ENCODE data around the gene ISLR. TPM values are rescaled to one million over a fixed set of nuclear protein-coding genes. Genes with fewer than 3 reads are reported as not detected.
"Not testable (repeated sequence)": the region's sequence is repeated elsewhere in the genome, so short reads cannot be mapped to it uniquely, and the experiment has no call there.

The ISLR gene
- total RNA-seq, 2 donors from 2014 or later: 4.8 to 10.2 TPM

DNA sequence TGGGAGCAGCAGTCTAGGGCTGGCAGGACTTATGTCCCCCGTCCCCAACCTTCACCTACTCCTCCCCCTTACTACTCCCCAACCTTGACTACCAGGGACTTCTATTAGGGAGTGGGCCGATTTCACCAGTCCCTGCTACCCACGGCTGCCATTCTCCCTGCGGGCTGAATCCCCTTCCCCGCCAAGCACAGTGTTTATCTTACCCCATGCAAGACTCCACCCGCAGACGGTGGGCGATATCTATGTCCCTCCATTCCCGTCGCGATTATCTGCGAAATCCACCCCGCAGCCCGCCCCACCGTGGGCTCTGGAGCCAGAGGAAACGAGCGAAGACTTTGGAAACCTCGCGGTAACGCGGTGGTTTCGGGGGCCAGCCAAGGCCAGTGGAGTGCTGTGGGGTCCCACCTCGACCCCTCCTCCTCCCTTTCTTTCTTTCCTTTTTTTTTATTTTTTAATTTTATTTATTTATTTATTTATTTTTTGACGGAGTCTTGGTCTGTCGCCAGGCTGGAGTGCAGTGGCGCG lies 38.4 kb upstream of the ISLR start:
- intact Hi-C loops (cut with DNase I, micrococcal nuclease): no loop called here
- no peak for DNase-seq
- ATAC-seq: no peak

DNA sequence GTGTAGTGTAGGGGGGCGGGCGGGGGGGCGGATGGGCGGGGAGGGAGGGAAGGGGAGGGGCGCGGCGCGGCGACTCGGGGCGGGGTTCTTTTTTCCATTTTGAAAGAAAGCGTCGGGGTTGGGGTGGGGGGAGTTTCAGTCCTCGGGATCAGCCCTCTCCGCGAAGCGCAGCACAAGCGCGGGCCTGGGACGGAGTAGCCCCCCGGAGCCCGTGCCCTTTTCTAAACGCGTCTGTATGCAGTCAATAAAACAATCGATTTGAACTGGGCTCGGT lies 37.0 kb upstream of the ISLR start:
- ATAC-seq: no peak
- intact Hi-C loops (cut with DNase I, micrococcal nuclease): no loop called here
- no peak for DNase-seq

- DNase-seq: no peak
- no peak for ATAC-seq
- intact Hi-C loops (cut with DNase I, micrococcal nuclease): no loop called here
Observed at GRCh38 chr15:74136814-74137536, 36.5 kb upstream of the ISLR start.

- no peak for DNase-seq
- no peak for ATAC-seq
- intact Hi-C loops (cut with DNase I, micrococcal nuclease): no loop called here
Observed at GRCh38 chr15:74137537-74137894, 36.0 kb upstream of the ISLR start.

DNA sequence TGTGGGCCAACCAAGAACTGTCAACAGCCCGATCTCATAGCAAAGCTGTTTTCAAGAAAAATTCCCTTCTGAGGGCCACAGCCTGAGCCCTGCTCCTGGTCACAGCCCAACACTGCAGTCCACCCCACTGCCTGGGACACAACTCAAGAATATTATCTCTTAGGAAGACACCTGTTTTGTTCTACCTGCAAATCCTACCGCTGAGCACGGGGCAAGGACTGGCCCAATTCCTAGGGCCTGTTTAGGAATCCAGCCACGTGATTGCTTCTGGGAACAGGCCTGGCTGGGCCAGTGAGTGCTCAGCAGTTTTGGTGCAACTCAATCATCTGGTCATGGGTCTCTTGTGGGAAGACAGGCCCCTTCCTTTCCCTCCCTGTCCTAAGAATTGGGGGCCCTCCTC lies 34.9 kb upstream of the ISLR start:
- DNase-seq (no peak), ATAC-seq (no peak)
- intact Hi-C loops (cut with DNase I, micrococcal nuclease): no loop called here

GRCh38 chr15:74141591-74141990 lies 31.9 kb upstream of the ISLR start:
- DNase-seq (no peak), ATAC-seq (no peak)
- intact Hi-C loops (cut with DNase I, micrococcal nuclease): no loop called here

DNA sequence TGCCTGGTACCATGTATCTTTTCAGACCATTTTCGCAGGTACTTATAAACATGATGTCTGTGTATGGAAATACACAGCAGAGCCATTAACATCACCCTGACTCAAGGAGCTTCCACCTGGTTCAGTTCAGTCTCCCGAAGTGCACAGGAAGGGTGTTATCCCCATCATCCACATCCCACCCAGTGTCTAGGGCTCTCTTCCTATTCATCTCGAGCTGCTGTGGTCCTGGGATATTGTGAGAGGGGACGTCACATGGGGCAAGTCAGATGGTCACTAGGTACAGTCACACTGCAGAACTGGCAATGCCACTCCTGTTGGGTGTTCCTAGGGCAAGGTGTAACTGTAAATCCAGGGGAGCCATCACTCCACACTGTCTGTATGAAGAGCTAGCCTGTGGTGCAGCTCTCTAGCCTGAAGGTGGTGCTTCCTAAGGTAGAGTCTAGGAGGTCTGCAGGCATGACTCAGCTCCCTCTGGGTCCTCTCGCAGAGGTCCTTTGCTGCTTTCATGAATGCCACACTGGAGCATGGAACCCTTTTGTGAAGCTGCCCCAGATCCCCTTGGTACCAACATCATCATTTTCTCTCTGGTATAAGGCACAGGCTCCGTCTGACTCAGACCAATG lies 29.2 kb upstream of the ISLR start:
- DNase-seq: no peak
- intact Hi-C loops (cut with DNase I, micrococcal nuclease): no loop called here
- no peak for ATAC-seq

GRCh38 chr15:74146277-74146800 lies 27.2 kb upstream of the ISLR start:
- ATAC-seq (no peak), DNase-seq (no peak)
- intact Hi-C loops (cut with DNase I, micrococcal nuclease): no loop called here

DNA sequence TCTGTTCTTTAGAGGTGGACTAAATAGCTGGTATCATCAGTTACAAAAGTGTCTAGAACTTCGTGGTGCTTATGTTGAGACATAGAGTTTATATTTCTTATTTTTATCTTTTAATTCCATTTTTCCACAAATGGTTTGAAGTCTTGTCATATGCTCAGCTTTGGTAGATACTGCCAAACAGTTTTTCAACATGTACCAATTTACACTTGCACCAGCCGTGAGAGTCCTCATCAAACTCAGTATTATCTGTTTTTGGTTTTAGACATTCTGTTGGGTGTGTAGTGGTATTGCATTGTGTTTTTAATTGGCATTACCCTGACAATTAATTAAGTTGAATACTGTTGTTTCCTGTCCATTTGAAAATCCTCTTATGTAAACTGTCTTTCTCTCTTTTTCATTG lies 26.5 kb upstream of the ISLR start:
- intact Hi-C loops (cut with DNase I, micrococcal nuclease): no loop called here
- ATAC-seq (no peak), DNase-seq (no peak)

- no peak for ATAC-seq
- intact Hi-C loops (cut with DNase I, micrococcal nuclease): no loop called here
- no peak for DNase-seq
Observed at GRCh38 chr15:74155766-74156417, 17.6 kb upstream of the ISLR start.

GRCh38 chr15:74156678-74157411 lies 16.7 kb upstream of the ISLR start:
- intact Hi-C loops (cut with DNase I, micrococcal nuclease): no loop called here
- ATAC-seq: no peak
- DNase-seq: no peak

- intact Hi-C loops (cut with DNase I, micrococcal nuclease): no loop called here
- ATAC-seq (no peak), DNase-seq (no peak)
Observed at GRCh38 chr15:74157868-74158827, 15.4 kb upstream of the ISLR start.

DNA sequence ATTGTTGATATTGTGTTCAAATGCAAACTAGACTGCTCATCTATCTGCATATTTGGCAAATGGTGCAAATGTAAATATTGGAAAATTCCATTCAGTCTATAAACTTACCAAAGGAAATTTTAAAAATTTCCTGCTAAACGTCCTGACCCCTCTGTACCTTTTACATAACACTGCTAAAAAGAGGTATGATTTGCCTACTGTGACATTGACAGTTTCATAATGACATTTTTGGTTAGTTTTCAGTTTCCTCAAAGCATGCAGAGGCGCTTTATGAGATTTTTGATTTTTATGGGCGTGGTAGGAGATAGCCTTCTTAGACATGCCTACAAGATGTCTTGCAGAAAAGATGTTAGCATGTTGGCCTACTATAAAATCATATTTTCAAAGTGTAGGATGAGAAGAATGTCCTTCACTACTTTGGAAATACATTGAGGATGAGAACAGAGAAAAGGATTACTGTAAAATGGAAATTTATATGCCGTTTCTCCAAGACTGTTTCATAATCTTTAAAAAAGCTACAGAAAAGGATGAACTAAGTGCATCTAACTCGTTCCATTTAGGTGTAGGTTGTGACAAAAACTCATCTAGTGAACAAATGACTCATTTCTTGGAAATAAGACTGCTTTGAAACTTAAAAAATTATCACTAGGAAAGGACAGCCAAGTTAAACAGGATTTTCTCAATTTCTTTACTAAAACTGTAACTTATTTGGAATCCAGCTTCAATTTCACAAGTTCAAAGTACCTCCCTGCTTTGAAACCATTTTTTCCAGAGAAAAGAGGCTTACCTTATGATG lies 14.5 kb upstream of the ISLR start:
- ATAC-seq: no peak
- intact Hi-C loops (cut with DNase I, micrococcal nuclease): no loop called here
- DNase-seq: no peak

DNA sequence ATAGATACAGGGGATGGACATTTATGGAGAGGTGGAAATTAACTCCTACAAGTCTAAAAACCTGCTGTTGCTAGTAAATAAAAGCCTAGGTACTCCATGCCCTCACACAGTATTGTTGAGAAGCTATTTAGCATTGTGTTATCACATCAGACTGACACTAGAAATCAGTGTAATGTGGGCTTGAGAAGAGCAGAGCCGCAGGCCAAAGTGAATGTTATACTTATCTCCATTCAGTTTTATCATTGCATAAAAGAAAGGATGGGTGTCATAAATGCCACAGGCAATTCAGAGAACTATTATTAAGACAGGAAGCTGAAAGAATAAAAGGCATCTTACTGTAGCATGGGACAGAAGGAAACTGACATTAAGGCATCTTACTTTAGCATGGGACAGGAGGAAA lies 13.7 kb upstream of the ISLR start:
- intact Hi-C loops (cut with DNase I, micrococcal nuclease): no loop called here
- DNase-seq (no peak), ATAC-seq (no peak)

DNA sequence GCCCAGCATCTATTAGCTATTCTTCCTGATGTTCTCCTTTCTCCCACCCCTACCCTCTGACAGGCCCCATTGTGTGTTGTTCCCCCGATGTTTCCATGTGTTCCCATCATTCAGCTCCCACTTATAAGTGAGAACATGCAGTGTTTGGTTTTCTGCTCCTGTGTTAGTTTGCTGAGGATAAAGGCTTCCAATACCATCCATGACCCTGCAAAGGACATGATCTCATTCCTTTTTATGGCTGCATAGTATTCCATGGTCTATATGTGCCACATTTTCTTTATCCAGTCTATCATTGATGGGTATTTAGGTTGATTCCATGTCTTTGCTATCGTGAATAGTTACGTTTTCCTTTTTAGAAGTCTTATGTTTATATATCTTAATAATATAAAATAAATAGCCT lies 13.1 kb upstream of the ISLR start:
- DNase-seq; ATAC-seq; intact Hi-C loops (cut with DNase I, micrococcal nuclease): not testable (repeated sequence)

DNA sequence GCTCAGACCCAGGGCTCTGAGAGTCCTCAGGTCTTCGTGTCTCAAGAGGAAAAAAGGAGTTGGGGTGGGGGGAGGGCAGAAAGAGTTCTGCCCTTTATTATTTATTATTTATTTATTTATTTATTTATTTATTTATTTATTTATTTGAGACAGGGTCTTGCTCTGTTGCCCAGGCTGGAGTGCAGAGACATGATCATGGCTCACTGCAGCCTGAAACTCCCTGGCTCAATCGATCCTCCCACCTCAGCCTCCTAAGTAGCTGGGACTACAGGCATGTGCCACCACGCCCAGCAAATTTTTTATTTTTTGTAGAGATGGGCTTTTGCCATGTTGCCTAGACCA lies 11.3 kb upstream of the ISLR start:
- DNase-seq; ATAC-seq; intact Hi-C loops (cut with DNase I, micrococcal nuclease): not testable (repeated sequence)

GRCh38 chr15:74165461-74165860 lies 8.0 kb upstream of the ISLR start:
- intact Hi-C loops (cut with DNase I, micrococcal nuclease): no loop called here
- ATAC-seq (no peak), DNase-seq (no peak)

DNA sequence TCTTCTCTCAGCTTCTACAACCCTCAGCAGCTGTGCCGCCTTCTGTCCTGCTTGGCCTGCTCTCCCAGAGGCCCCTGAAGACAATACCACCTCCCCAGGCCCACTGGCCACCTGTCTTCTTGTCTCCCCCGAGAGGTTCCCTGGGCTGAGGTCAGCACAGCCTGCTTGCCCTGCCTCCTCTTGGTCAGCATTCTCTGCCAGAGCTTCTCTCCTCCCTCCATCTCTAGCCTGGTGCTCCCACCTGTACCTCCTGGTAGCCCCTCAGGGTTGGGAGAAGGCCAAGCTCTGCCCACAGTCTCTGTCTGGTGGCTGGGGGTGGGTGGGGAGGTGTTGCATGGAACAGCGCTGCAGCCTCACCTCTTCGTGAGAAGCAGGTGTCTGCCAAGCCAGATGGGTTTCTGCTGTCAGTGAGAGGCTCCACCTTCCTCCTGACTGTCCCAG lies 5.6 kb upstream of the ISLR start:
- no peak for DNase-seq
- intact Hi-C loops (cut with DNase I, micrococcal nuclease): no loop called here
- no peak for ATAC-seq
